ENCODE results near the gene C19orf85. TPM values are rescaled to one million over a fixed set of nuclear protein-coding genes. Genes with fewer than 3 reads are reported as not detected.

C19orf85 gene
- polyA plus RNA-seq, 1 of the 3 experiments (the other 2 are of a cell fraction), result not detected

- Histone ChIP-seq H3K4me2 (peak overlapping the region; percentile 70; the same call in 1 of the 2 replicates), H3K4me3 (ENCODE audit: low read depth in 2 of 2, low read length in 1 of 2) (peak overlapping the region; percentile 49 to 62), H3K9ac (peak overlapping the region; percentile 29; the same call in 1 of the 2 replicates), H3K36me3 (replicated peaks in 1 of 2; ENCODE audit: control insufficient read depth in 1 of 2, insufficient read depth in 2 of 2, low read length in 1 of 2) (no peaks in the 10 kb centered on the region), H3K4me1 (ENCODE audit: control insufficient read depth in 1 of 2, insufficient read depth in 2 of 2, low read depth in 1 of 2, low read length in 1 of 2) (peaks cover 0 to 6% of the 10 kb centered on the region in 2 experiments; a peak in 1 of 4 replicates), H3K9me2 (no peaks in the 10 kb centered on the region), H3K27ac (ENCODE audit: low read depth in 2 of 2, low read length in 1 of 2) (peak overlapping the region in 1 of 2 experiments; percentile 71; a peak in 1 of 4 replicates), H2AFZ (ENCODE audit: low read depth) (peak overlapping the region; percentile 75; the same call in 1 of the 2 replicates), H3F3A (replicated peaks; ENCODE audit: insufficient read depth) (peaks cover 5% of the 10 kb centered on the region), H4K20me1 (ENCODE audit: insufficient read depth) (no peaks in the 10 kb centered on the region), H3K27me3 (ENCODE audit: insufficient read depth) (no peaks in the 10 kb centered on the region), H3K9me3 (no peaks in the 10 kb centered on the region), H3K79me2 (ENCODE audit: insufficient read depth) (no peaks in the 10 kb centered on the region)
- WGBS (ENCODE audit: low lambda C conversion rate), result 41% methylated on average over 36 of the region's 64 CpGs
- peak; percentile 99 for DNase-seq
- ChIA-PET POLR2A (interaction anchor here (0.7 to 1.7 kb wide), 7 partner anchors 12 to 96 kb away, joined by 3 to 12 read pairs (median 8); partner anchors contain the start of genes NAT14, UBE2S and ZNF628), CTCF (interaction anchor here (0.6 to 3.8 kb wide), 52 partner anchors 10 to 774 kb away, joined by 3 to 162 read pairs (median 4); partner anchors contain the start of genes NAT14, SBK3, SSC5D and U2AF2)
- TF ChIP-seq TCF12 (IDR thresholded peaks at IDR 0.05) (no peak), NFIC (IDR thresholded peaks at IDR 0.05; ENCODE audit: borderline replicate concordance) (no peak), TEAD4 (IDR thresholded peaks at IDR 0.05; ENCODE audit: borderline replicate concordance, insufficient read depth) (no peak), CTCF (IDR thresholded peaks at IDR 0.05) (peak; percentile 96), ZBTB33 (IDR thresholded peaks at IDR 0.05; ENCODE audit: borderline replicate concordance, low read depth) (no peak), FOXM1 (IDR thresholded peaks at IDR 0.05; ENCODE audit: low read depth) (no peak), FOXJ3 (CRISPR knock-in tag; IDR thresholded peaks at IDR 0.05) (no peak), RFX5 (IDR thresholded peaks at IDR 0.05; ENCODE audit: low read length) (peak; percentile 99), USF2 (IDR thresholded peaks at IDR 0.05; ENCODE audit: borderline replicate concordance, low read depth, low read length) (no peak), IRF3 (IDR thresholded peaks at IDR 0.05; ENCODE audit: low read depth, low read length) (no peak; the same call in 1 of the 2 replicates), USF1 (IDR thresholded peaks at IDR 0.05; ENCODE audit: borderline replicate concordance, low read depth) (no peak; the same call in 1 of the 2 replicates), GABPA (IDR thresholded peaks at IDR 0.05; ENCODE audit: low read depth) (no peak), GATA2 (CRISPR knock-in tag; IDR thresholded peaks at IDR 0.05) (no peak), CHD2 (IDR thresholded peaks at IDR 0.05; ENCODE audit: low read length, partially characterized antibody) (peak; percentile 64), RXRA (IDR thresholded peaks at IDR 0.05; ENCODE audit: borderline replicate concordance, low read depth) (no peak), JUND (IDR thresholded peaks at IDR 0.05) (no peak), SIN3A (IDR thresholded peaks at IDR 0.05; ENCODE audit: borderline replicate concordance, low read depth, low read length) (no peak), RCOR1 (IDR thresholded peaks at IDR 0.05; ENCODE audit: low read length) (peak; percentile 28), MEF2A (IDR thresholded peaks at IDR 0.05; ENCODE audit: borderline replicate concordance, low read depth) (no peak), MXI1 (IDR thresholded peaks at IDR 0.05; ENCODE audit: low read depth, low read length) (no peak; the same call in 1 of the 2 replicates), NRF1 (IDR thresholded peaks at IDR 0.05; ENCODE audit: low read depth, low read length) (peak; percentile 84), POLR2AphosphoS5 (IDR thresholded peaks at IDR 0.05; ENCODE audit: low read depth, low read length) (no peak), SMC3 (IDR thresholded peaks at IDR 0.05; ENCODE audit: low read depth, low read length) (peak; percentile 84), FOSL2 (IDR thresholded peaks at IDR 0.05; ENCODE audit: borderline replicate concordance, low read depth) (no peak)
- TF ChIP-seq, protein P1, sequence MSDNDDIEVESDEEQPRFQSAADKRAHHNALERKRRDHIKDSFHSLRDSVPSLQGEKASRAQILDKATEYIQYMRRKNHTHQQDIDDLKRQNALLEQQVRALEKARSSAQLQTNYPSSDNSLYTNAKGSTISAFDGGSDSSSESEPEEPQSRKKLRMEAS (IDR thresholded peaks at IDR 0.05; ENCODE audit: low read depth), result peak; percentile 99
These were observed 39.1 kb upstream of the C19orf85 start for GRCh38 chr19:55503502-55504251.

Measured in SK-N-SH (cell line).